K562 (cell line): ENCODE results near the gene MED16. TPM values are rescaled to one million over a fixed set of nuclear protein-coding genes. Genes with fewer than 3 reads are reported as not detected.

Experiments used
- CBX2 ChIP-seq: fragments of 200-600 bp; sonication (generic); IDR thresholded peaks from one replicate; pipeline ENCODE4 v1.6.1; 2012; ENCODE audit warnings: mild to moderate bottlenecking, low read length, inconsistent platforms; ENCODE audit not compliant: insufficient read depth, poor library complexity, severe bottlenecking
- CBX3 ChIP-seq, 2 experiments: IDR thresholded peaks; 1 replicate in 1 of 2; 2 replicates in 1 of 2; pipeline ENCODE4 v1.6.1; 2012; ENCODE audit warnings: inconsistent platforms in 2 of 2, low read length in 2 of 2, borderline replicate concordance in 1 of 2, control low read depth in 1 of 2
- CHCHD3 ChIP-seq: fragments of 250-450 bp; sonication (Bioruptor Pico); IDR thresholded peaks from 2 replicates; pipeline ENCODE4 v2.1.2; 2022; ENCODE audit warnings: mild to moderate bottlenecking
- ILK ChIP-seq: fragments of 450-650 bp; IDR thresholded peaks from 2 replicates; pipeline ENCODE4 v1.6.1; 2016; ENCODE audit warnings: missing genetic modification characterization, low read depth, mild to moderate bottlenecking, missing compliant biosample characterization, moderate library complexity, borderline replicate concordance
- KLF13 ChIP-seq: fragments of 450-650 bp; IDR thresholded peaks from 2 replicates; pipeline ENCODE4 v1.6.1; 2016; ENCODE audit warnings: missing genetic modification characterization, low read depth, mild to moderate bottlenecking, missing compliant biosample characterization, moderate library complexity, borderline replicate concordance
- MAX ChIP-seq: sonication (generic); formaldehyde crosslinking; IDR thresholded peaks from 2 replicates; pipeline ENCODE4 v1.9.0; 2022; ENCODE audit warnings: mild to moderate bottlenecking, missing genetic modification reagents
- MBD2 ChIP-seq: sonication (generic); IDR thresholded peaks from 2 replicates; pipeline ENCODE4 v1.6.1; 2016; ENCODE audit warnings: low read depth, borderline replicate concordance
- NR1H2 ChIP-seq: sonication (generic); formaldehyde crosslinking; IDR thresholded peaks from 2 replicates; pipeline ENCODE4 v1.4.0; 2020; ENCODE audit warnings: mild to moderate bottlenecking, missing genetic modification reagents
- PATZ1 ChIP-seq: fragments of 250-450 bp; sonication (Bioruptor Pico); IDR thresholded peaks from 2 replicates; pipeline ENCODE4 v1.5.0; 2020; ENCODE audit warnings: mild to moderate bottlenecking, borderline replicate concordance
- POLR2AphosphoS2 ChIP-seq: IDR thresholded peaks from 2 replicates; pipeline ENCODE4 v1.6.1; 2012; ENCODE audit warnings: low read length, improper control_type of control experiment
- PTBP1 ChIP-seq: fragments of 200-400 bp; formaldehyde crosslinking; IDR thresholded peaks from 2 replicates; pipeline ENCODE4 v1.6.1; 2017; ENCODE audit warnings: low read depth, low read length
- RBM15 ChIP-seq: fragments of 200-400 bp; formaldehyde crosslinking; IDR thresholded peaks from 2 replicates; pipeline ENCODE4 v1.6.1; 2018; ENCODE audit warnings: mild to moderate bottlenecking, low read length, moderate library complexity; ENCODE audit not compliant: insufficient read depth
- RUNX1 ChIP-seq: sonication (generic); IDR thresholded peaks from 2 replicates; pipeline ENCODE4 v1.6.1; 2016; ENCODE audit warnings: antibody characterized with exemption, low read depth
- SRSF3 ChIP-seq: fragments of 200-400 bp; formaldehyde crosslinking; IDR thresholded peaks from 2 replicates; pipeline ENCODE4 v1.6.1; 2016; ENCODE audit warnings: mild to moderate bottlenecking, low read length, moderate library complexity; ENCODE audit not compliant: insufficient read depth
- ZNF146 ChIP-seq: IDR thresholded peaks from one replicate; pipeline ENCODE4 v1.6.1; 2018; ENCODE audit warnings: missing compliant biosample characterization; ENCODE audit not compliant: unreplicated experiment
- ZNF592 ChIP-seq: fragments of 450-650 bp; IDR thresholded peaks from 2 replicates; pipeline ENCODE4 v1.6.1; 2017; ENCODE audit warnings: antibody characterized with exemption, mild to moderate bottlenecking
- ZNF644 ChIP-seq: fragments of 200-800 bp; sonication (Bioruptor generic); IDR thresholded peaks from 2 replicates; pipeline ENCODE4 v1.6.1; 2016; ENCODE audit warnings: low read depth, missing genetic modification characterization, missing compliant biosample characterization
- ZNF668 ChIP-seq: fragments of 250-450 bp; sonication (Bioruptor Pico); IDR thresholded peaks from 2 replicates; pipeline ENCODE4 v1.8.0; 2022; ENCODE audit warnings: mild to moderate bottlenecking, inconsistent platforms
- ZNF780A ChIP-seq: fragments of 250-450 bp; sonication (Bioruptor Pico); IDR thresholded peaks from 2 replicates; pipeline ENCODE4 v1.5.0; 2021; ENCODE audit warnings: mild to moderate bottlenecking
- polyA plus RNA-seq, 8 experiments: library from polyadenylated mRNA; depleted of rRNA in 4 of 8; stranded (reverse) in 5 of 8; unstranded in 3 of 8; fragments of >200 nt; fragmentation: Nextera tagmentation in 2 of 8; fragmentation: Illumina TruSeq in 1 of 8; extraction: Ambion mirVana in 2 of 8; extraction: Trizol in 1 of 8; gene quantifications; 2 replicates each; pipeline versions ENCODE4 v1.2.1 to v1.2.3, GENCODE V29; 2011 to 2014; ENCODE audit warnings: inconsistent platforms in 1 of 8, missing spikeins in 1 of 8
- total RNA-seq, 7 experiments: library from RNA; depleted of rRNA in 6 of 7; stranded (reverse); fragments of >200 nt in 6 of 7; fragmentation: Illumina TruSeq in 2 of 7; extraction: Trizol in 2 of 7; gene quantifications; 2 replicates each; pipeline versions ENCODE4 v1.2.1 to v1.2.3, GENCODE V29; 2011 to 2021; ENCODE audit warnings: low replicate concordance in 1 of 7

Gene MED16
- total and polyA plus RNA-seq, 9 of the 15 experiments (the other 6 are each of a cell fraction or from before 2014, with no cell fraction given), result 0.89 to 59.9 (median 8.6) TPM

- TF ChIP-seq MAX (CRISPR knock-in tag), result peak; percentile 62
- TF ChIP-seq ZNF146 (CRISPR knock-in tag), result no peak
- no peak for TF ChIP-seq RBM15
- TF ChIP-seq PATZ1 (CRISPR knock-in tag), result no peak
- TF ChIP-seq CHCHD3, result no peak
- no peak for TF ChIP-seq POLR2AphosphoS2
- TF ChIP-seq KLF13 (tag), result no peak
- TF ChIP-seq RUNX1, result no peak
- TF ChIP-seq PTBP1, result no peak
- no peak for TF ChIP-seq MBD2
- peak; percentile 66 for TF ChIP-seq ZNF592
- no peak for TF ChIP-seq ZNF780A (CRISPR knock-in tag)
- TF ChIP-seq ZNF668 (CRISPR knock-in tag), result no peak
- TF ChIP-seq NR1H2, result no peak
- no peak for TF ChIP-seq ZNF644
- no peak for TF ChIP-seq CBX2
- no peak for TF ChIP-seq ILK (tag)
- TF ChIP-seq SRSF3, result no peak
- no peak for TF ChIP-seq CBX3 (IDR thresholded peaks at IDR 0.05; ENCODE audit: borderline replicate concordance in 1 of 2, low read length in 2 of 2)
These were observed 7.5 kb upstream of the MED16 start (continued) for GRCh38 chr19:900302-901111.
